ENCODE measurements around the gene JAM2. TPM values are rescaled to one million over a fixed set of nuclear protein-coding genes. Genes with fewer than 3 reads are reported as not detected.

JAM2 gene
- total RNA-seq, 1 donor from 2014 or later: 9.1 TPM

- intact Hi-C loops (cut with DNase I): no loop called here
- H3K9me3 ChIP-seq: no peaks in the 10 kb centered on the region
- H3K4me3 ChIP-seq: peak overlapping the region; percentile 67 to 87
- peak overlapping the region; percentile 91 for H3K27ac ChIP-seq
- TF ChIP-seq, protein P1, sequence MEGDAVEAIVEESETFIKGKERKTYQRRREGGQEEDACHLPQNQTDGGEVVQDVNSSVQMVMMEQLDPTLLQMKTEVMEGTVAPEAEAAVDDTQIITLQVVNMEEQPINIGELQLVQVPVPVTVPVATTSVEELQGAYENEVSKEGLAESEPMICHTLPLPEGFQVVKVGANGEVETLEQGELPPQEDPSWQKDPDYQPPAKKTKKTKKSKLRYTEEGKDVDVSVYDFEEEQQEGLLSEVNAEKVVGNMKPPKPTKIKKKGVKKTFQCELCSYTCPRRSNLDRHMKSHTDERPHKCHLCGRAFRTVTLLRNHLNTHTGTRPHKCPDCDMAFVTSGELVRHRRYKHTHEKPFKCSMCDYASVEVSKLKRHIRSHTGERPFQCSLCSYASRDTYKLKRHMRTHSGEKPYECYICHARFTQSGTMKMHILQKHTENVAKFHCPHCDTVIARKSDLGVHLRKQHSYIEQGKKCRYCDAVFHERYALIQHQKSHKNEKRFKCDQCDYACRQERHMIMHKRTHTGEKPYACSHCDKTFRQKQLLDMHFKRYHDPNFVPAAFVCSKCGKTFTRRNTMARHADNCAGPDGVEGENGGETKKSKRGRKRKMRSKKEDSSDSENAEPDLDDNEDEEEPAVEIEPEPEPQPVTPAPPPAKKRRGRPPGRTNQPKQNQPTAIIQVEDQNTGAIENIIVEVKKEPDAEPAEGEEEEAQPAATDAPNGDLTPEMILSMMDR (IDR thresholded peaks at IDR 0.05): no peak
- TF ChIP-seq POLR2AphosphoS5 (IDR thresholded peaks at IDR 0.05; ENCODE audit: insufficient read depth in 1 of 2, low read depth in 1 of 2): peak in 1 of 2 donors; percentile 53
- DNase-seq (ENCODE audit: extremely low spot score in 2 of 2): peak in 1 of 2 donors; percentile 89
- peaks cover 6% of the 10 kb centered on the region for H3K4me1 ChIP-seq
- H3K27me3 ChIP-seq: no peaks in the 10 kb centered on the region
- no peaks in the 10 kb centered on the region for H3K36me3 ChIP-seq
Observed at GRCh38 chr21:25639551-25640201, 618 bp downstream of the JAM2 start.

- Histone ChIP-seq H3K4me1 (peaks cover 6% of the 10 kb centered on the region), H3K4me3 (peak overlapping the region; percentile 67 to 87), H3K9me3 (no peaks in the 10 kb centered on the region), H3K36me3 (no peaks in the 10 kb centered on the region), H3K27me3 (no peaks in the 10 kb centered on the region), H3K27ac (peak overlapping the region; percentile 91)
- no peak for TF ChIP-seq POLR2A (IDR thresholded peaks at IDR 0.05)
- peak in 1 of 2 donors; percentile 48 for TF ChIP-seq POLR2AphosphoS5 (IDR thresholded peaks at IDR 0.05; ENCODE audit: insufficient read depth in 1 of 2, low read depth in 1 of 2)
- TF ChIP-seq, protein P1 (IDR thresholded peaks at IDR 0.05): no peak
- intact Hi-C loops (cut with DNase I): no loop called here
- no peak for DNase-seq (ENCODE audit: extremely low spot score in 2 of 2)
Observed at GRCh38 chr21:25640202-25640942, 1.3 kb downstream of the JAM2 start.

DNA sequence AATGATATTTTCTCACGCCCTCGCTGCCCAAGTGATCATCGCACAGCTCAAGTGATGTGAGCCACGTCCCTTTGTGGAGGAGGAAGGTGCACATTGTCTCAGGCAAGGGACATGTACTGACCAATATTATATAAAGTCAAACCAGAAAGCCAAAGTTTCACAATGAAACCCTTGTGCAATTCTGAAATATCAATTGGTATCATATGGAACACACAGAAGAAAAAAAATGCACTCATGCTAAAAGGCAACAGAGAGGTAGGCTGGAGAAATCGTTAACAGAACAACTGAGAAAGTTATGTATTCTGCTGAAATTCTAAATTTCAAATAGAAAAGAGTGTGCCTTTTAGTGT, 1.9 kb downstream of the JAM2 start:
- no peak overlapping the region for H3K27ac ChIP-seq

DNA sequence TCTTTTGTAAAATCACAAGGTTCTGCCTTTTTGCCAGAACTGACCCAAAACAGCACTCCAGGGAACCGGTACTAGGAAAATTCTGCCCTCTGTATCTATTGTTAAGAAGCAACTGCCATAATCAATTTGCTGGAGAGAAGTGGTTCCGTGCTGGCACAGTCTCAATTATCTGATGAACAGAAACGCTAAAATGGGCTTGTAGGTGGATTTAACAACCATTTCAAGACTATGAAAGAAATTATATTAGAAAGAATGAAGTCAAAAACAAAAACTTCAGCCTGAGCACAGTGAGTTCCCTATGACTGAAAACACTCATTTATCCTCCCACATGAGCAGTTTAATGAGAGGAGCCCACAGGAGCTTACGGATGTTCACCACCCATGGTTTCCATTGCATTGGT, 4.4 kb downstream of the JAM2 start:
- Histone ChIP-seq H3K27me3 (no peaks in the 10 kb centered on the region), H3K4me1 (peaks cover 11% of the 10 kb centered on the region), H3K9me3 (no peaks in the 10 kb centered on the region), H3K27ac (no peak overlapping the region), H3K36me3 (no peaks in the 10 kb centered on the region), H3K4me3 (no peak overlapping the region)
- no peak for DNase-seq (ENCODE audit: extremely low spot score in 2 of 2)
- TF ChIP-seq POLR2A (IDR thresholded peaks at IDR 0.05) (no peak), POLR2AphosphoS5 (IDR thresholded peaks at IDR 0.05; ENCODE audit: insufficient read depth in 1 of 2, low read depth in 1 of 2) (no peak)
- TF ChIP-seq, protein P1 (IDR thresholded peaks at IDR 0.05): no peak
- intact Hi-C loops (cut with DNase I): no loop called here

More for the DNA sequence above, 1.9 kb downstream of the JAM2 start:
- TF ChIP-seq POLR2AphosphoS5 (IDR thresholded peaks at IDR 0.05; ENCODE audit: insufficient read depth in 1 of 2, low read depth in 1 of 2) (no peak), POLR2A (IDR thresholded peaks at IDR 0.05) (no peak)
- TF ChIP-seq, protein P1 (IDR thresholded peaks at IDR 0.05): no peak
- Histone ChIP-seq H3K4me3 (peak overlapping the region; percentile 67 to 87), H3K27me3 (no peaks in the 10 kb centered on the region), H3K9me3 (no peaks in the 10 kb centered on the region), H3K36me3 (no peaks in the 10 kb centered on the region), H3K4me1 (peaks cover 6% of the 10 kb centered on the region)
- intact Hi-C loops (cut with DNase I): no loop called here
- no peak for DNase-seq (ENCODE audit: extremely low spot score in 2 of 2)

GRCh38 chr21:25646474-25646873, 7.4 kb downstream of the JAM2 start:
- H3K27me3 ChIP-seq: no peaks in the 10 kb centered on the region
- H3K9me3 ChIP-seq: no peaks in the 10 kb centered on the region
- no peak for DNase-seq (ENCODE audit: extremely low spot score in 2 of 2)
- H3K4me1 ChIP-seq: peaks cover 8% of the 10 kb centered on the region
- intact Hi-C loops (cut with DNase I): no loop called here
- TF ChIP-seq POLR2AphosphoS5 (IDR thresholded peaks at IDR 0.05; ENCODE audit: insufficient read depth in 1 of 2, low read depth in 1 of 2) (no peak), POLR2A (IDR thresholded peaks at IDR 0.05) (no peak)
- TF ChIP-seq, protein P1 (IDR thresholded peaks at IDR 0.05): no peak
- H3K4me3 ChIP-seq: no peak overlapping the region
- H3K36me3 ChIP-seq: no peaks in the 10 kb centered on the region
- no peak overlapping the region for H3K27ac ChIP-seq

Measured in vagina (tissue), 2 donors.